SK-N-SH treated with all-trans-retinoic acid at 6 μM for 48 hours (cell line): Measurements from ENCODE around the gene DNAJB8.

ENCODE experiments used
- BACH2 ChIP-seq: fragments of 250-450 bp; sonication (Bioruptor Pico); IDR thresholded peaks from 2 replicates; pipeline ENCODE4 v1.9.0; 2021; ENCODE audit warnings: mild to moderate bottlenecking, borderline replicate concordance
- ISL1 ChIP-seq: fragments of 250-450 bp; sonication (Bioruptor Pico); IDR thresholded peaks from 2 replicates; pipeline ENCODE4 v2.1.2; 2022; ENCODE audit warnings: mild to moderate bottlenecking, moderate library complexity
- RARB ChIP-seq: fragments of 250-450 bp; sonication (Bioruptor Pico); IDR thresholded peaks from 2 replicates; pipeline ENCODE4 v1.8.0; 2021; ENCODE audit warnings: mild to moderate bottlenecking, moderate library complexity
- SNAI2 ChIP-seq: fragments of 250-450 bp; sonication (Bioruptor Pico); IDR thresholded peaks from 2 replicates; pipeline ENCODE4 v1.5.0; 2020; ENCODE audit warnings: mild to moderate bottlenecking, moderate library complexity
- ZC3H10 ChIP-seq: fragments of 250-450 bp; sonication (Bioruptor Pico); IDR thresholded peaks from 2 replicates; pipeline ENCODE4 v1.5.1; 2021; ENCODE audit warnings: mild to moderate bottlenecking, moderate library complexity
- TF ChIP-seq, protein P1 (sequence below): fragments of 250-450 bp; sonication (Bioruptor Pico); IDR thresholded peaks from 2 replicates; pipeline ENCODE4 v1.5.1; 2020; ENCODE audit warnings: low read depth, mild to moderate bottlenecking, moderate library complexity
- TF ChIP-seq, protein P2 (sequence below): fragments of 250-450 bp; sonication (Bioruptor Pico); IDR thresholded peaks from 2 replicates; pipeline ENCODE4 v1.8.0; 2020; ENCODE audit warnings: mild to moderate bottlenecking, moderate library complexity, borderline replicate concordance

- TF ChIP-seq, protein P1, sequence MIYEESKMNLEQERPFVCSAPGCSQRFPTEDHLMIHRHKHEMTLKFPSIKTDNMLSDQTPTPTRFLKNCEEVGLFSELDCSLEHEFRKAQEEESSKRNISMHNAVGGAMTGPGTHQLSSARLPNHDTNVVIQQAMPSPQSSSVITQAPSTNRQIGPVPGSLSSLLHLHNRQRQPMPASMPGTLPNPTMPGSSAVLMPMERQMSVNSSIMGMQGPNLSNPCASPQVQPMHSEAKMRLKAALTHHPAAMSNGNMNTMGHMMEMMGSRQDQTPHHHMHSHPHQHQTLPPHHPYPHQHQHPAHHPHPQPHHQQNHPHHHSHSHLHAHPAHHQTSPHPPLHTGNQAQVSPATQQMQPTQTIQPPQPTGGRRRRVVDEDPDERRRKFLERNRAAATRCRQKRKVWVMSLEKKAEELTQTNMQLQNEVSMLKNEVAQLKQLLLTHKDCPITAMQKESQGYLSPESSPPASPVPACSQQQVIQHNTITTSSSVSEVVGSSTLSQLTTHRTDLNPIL (CRISPR knock-in tag): no peak
- TF ChIP-seq ZC3H10 (CRISPR knock-in tag) (no peak), ISL1 (CRISPR knock-in tag) (no peak), SNAI2 (CRISPR knock-in tag) (no peak), BACH2 (CRISPR knock-in tag) (no peak), RARB (CRISPR knock-in tag) (no peak)
- TF ChIP-seq, protein P2, sequence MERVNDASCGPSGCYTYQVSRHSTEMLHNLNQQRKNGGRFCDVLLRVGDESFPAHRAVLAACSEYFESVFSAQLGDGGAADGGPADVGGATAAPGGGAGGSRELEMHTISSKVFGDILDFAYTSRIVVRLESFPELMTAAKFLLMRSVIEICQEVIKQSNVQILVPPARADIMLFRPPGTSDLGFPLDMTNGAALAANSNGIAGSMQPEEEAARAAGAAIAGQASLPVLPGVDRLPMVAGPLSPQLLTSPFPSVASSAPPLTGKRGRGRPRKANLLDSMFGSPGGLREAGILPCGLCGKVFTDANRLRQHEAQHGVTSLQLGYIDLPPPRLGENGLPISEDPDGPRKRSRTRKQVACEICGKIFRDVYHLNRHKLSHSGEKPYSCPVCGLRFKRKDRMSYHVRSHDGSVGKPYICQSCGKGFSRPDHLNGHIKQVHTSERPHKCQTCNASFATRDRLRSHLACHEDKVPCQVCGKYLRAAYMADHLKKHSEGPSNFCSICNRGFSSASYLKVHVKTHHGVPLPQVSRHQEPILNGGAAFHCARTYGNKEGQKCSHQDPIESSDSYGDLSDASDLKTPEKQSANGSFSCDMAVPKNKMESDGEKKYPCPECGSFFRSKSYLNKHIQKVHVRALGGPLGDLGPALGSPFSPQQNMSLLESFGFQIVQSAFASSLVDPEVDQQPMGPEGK (CRISPR knock-in tag): no peak
Measured at GRCh38 chr3:128443771-128444170, 22.9 kb downstream of the DNAJB8 start.
